ENCODE measurements around the gene GPN2.
A peak's percentile ranks its signal among the peaks of the same experiment; 100 is the strongest.

Gene GPN2

DNA sequence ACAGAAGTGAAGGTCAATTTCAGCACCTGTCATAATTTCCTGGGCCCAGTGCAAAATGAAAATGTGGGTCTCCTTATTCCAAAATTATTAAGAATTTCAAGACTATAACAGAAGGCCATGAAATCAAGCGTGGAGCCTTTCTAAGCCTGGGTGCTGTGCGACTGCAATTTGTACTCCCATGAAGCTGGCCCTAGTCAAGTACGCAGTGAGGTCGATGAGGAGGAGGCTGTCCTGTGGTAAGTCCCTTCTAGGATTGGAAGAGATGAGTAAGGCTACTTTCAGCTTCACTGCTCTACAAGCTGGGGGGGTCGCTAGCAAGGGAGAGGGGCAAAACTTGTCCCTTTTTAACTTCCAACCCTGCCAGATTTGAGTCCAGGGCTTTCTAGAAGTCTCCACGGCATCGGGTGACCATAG is 31.1 kb upstream of the GPN2 start:
- H3K4me1 ChIP-seq (ENCODE audit: control insufficient read depth, insufficient read depth, low read length) = peaks cover 11% of the 10 kb centered on the region
- H3K27me3 ChIP-seq (ENCODE audit: control insufficient read depth, insufficient read depth, low read length, poor library complexity, severe bottlenecking) = no peaks in the 10 kb centered on the region
- 31 to 40% methylated on average over 7 of the region's 7 CpGs for WGBS, 2 experiments
- H3K4me3 ChIP-seq (ENCODE audit: insufficient read depth, low read depth, low read length) = peak overlapping the region; percentile 88
- peaks cover 16% of the 10 kb centered on the region for H3K36me3 ChIP-seq (ENCODE audit: control insufficient read depth, insufficient read depth, low read length)
- H3K27ac ChIP-seq (ENCODE audit: insufficient read depth, low read depth, low read length, poor library complexity, severe bottlenecking) = no peak overlapping the region
- no peaks in the 10 kb centered on the region for H3K9me3 ChIP-seq (ENCODE audit: control insufficient read depth, low read length)

DNA sequence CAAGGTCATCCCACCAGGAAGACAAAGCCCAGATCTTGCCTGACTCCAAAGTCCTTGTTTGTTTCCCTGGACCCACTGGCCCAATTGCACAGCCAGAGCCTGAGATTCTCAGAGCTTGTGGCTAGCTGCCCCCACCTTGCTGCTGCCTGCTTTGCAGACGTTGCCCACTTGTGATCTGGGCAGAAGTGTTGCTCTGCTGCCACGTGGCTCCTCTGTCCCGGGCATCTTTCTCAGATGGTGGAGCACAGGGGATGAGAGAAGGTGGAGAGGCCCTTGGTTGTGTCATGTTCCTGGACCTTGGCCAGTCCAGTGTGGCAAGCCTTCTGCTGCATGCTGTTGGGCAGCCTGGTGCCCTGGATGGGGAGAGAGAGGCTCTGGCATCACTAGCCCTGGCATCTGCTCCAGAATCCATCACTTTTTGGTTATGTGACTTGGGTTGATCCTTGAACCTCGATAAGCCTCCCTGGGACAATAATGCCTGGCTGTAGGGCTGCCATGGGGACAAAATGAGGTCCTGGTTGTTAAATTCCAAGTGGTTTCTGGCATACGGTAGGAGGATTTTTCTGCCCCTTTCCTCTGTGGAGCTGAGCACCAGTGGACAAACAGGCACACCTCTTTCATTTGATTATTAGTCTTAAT is 25.2 kb upstream of the GPN2 start:
- no peaks in the 10 kb centered on the region for H3K36me3 ChIP-seq (ENCODE audit: control insufficient read depth, insufficient read depth, low read length)
- no peak overlapping the region for H3K4me3 ChIP-seq (ENCODE audit: insufficient read depth, low read depth, low read length)
- no peaks in the 10 kb centered on the region for H3K9me3 ChIP-seq (ENCODE audit: control insufficient read depth, low read length)
- no peaks in the 10 kb centered on the region for H3K27me3 ChIP-seq (ENCODE audit: control insufficient read depth, insufficient read depth, low read length, poor library complexity, severe bottlenecking)
- no peak overlapping the region for H3K27ac ChIP-seq (ENCODE audit: insufficient read depth, low read depth, low read length, poor library complexity, severe bottlenecking)
- WGBS, 2 experiments = 79 to 82% methylated on average over 5 of the region's 5 CpGs
- H3K4me1 ChIP-seq (ENCODE audit: control insufficient read depth, insufficient read depth, low read length) = no peaks in the 10 kb centered on the region

DNA sequence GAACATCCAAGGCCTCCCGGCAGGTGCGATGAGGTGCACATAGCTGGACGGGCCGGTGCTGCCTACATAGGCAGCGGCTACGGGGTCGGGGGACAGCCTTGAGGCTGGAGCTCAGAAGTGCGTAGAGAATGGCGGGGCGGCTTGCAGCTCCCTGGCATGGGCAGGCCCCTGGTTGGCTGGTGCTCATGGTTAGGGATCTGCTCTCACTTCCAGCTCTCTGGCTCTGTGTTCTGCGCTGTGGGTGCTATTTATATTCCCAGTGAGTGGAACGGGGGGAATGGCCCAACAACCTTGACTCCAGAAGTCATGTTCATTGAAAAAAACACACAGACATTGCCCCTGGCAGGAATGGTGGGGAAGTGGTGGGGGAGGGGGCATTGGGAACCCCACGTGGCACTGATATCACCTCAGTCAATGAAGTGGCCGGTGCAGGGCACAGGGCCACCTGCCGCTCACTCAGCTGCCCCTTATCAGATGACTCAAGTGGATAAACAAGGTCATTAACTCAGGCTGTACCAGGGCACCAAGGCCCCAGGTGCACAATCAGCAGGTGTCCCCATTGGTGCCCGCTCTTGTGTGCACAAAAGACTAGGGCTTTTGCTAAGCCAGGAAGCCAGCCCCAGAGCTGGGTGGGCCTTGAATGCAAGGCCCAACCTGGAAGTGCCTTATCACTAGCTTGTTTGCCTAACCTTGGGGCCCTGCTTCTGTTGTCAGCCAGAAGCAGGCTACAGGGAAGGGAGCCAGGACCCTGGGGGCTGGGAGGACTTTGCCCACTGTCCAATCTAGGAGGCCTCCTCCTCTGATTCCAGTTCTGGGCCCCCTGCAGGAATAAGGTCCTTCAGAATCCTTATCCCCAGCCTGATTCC is 23.9 kb upstream of the GPN2 start, which contains the start of gene NR0B2:
Gene NR0B2, minus strand, starts transcription at position 222 of the 866 bp plus-strand sequence. Its CDS starts 35 bp downstream, at position 187.
- no peaks in the 10 kb centered on the region for H3K36me3 ChIP-seq (ENCODE audit: control insufficient read depth, insufficient read depth, low read length)
- no peaks in the 10 kb centered on the region for H3K4me1 ChIP-seq (ENCODE audit: control insufficient read depth, insufficient read depth, low read length)
- H3K9me3 ChIP-seq (ENCODE audit: control insufficient read depth, low read length) = no peaks in the 10 kb centered on the region
- 89 to 90% methylated on average over 16 of the region's 16 CpGs for WGBS, 2 experiments
- H3K27ac ChIP-seq (ENCODE audit: insufficient read depth, low read depth, low read length, poor library complexity, severe bottlenecking) = no peak within 1 kb of the TSS
- no peak within 1 kb of the TSS for H3K4me3 ChIP-seq (ENCODE audit: insufficient read depth, low read depth, low read length)
- no peaks in the 10 kb centered on the region for H3K27me3 ChIP-seq (ENCODE audit: control insufficient read depth, insufficient read depth, low read length, poor library complexity, severe bottlenecking)

DNA sequence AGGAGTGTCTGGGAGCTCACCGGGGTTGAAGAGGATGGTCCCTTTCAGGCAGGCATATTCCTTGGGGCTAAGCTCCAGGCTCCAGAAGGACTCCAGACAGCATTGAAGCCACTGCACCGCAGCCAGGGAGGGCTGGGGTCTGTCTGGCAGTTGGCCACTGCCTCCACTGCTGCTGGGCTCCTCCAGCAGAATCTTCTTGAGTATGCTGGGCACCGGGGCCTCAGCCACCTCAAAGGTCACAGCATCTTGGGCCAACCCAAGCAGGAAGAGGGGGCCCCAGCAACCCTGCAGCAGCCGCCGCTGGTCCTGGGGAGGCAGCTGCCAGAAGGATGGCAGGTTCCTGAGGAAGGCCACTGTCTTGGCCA is 23.3 kb upstream of the GPN2 start:
- Histone ChIP-seq H3K27me3 (ENCODE audit: control insufficient read depth, insufficient read depth, low read length, poor library complexity, severe bottlenecking) (no peaks in the 10 kb centered on the region), H3K4me3 (ENCODE audit: insufficient read depth, low read depth, low read length) (no peak overlapping the region), H3K27ac (ENCODE audit: insufficient read depth, low read depth, low read length, poor library complexity, severe bottlenecking) (no peak overlapping the region), H3K9me3 (ENCODE audit: control insufficient read depth, low read length) (no peaks in the 10 kb centered on the region), H3K36me3 (ENCODE audit: control insufficient read depth, insufficient read depth, low read length) (no peaks in the 10 kb centered on the region), H3K4me1 (ENCODE audit: control insufficient read depth, insufficient read depth, low read length) (no peaks in the 10 kb centered on the region)
- WGBS, 2 experiments = 90 to 91% methylated on average over 5 of the region's 5 CpGs

DNA sequence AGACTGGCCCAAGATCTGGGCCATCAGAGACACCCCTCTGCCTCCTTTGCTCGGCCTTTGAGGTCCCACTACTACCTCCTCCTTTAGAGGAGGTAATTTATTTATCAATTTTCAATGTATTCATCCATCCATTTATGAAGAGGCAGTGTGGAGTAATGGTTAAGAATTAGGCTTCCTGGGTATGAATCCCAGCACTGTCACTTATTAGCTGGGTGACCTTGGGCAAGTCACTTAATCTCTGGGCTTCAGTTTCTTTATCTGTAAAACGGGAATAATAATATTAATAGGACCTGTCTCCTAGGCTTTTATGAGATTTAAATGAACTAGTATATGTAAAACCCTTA is 22.0 kb upstream of the GPN2 start:
- Histone ChIP-seq H3K36me3 (ENCODE audit: control insufficient read depth, insufficient read depth, low read length) (no peaks in the 10 kb centered on the region), H3K27ac (ENCODE audit: insufficient read depth, low read depth, low read length, poor library complexity, severe bottlenecking) (no peak overlapping the region), H3K4me3 (ENCODE audit: insufficient read depth, low read depth, low read length) (no peak overlapping the region), H3K4me1 (ENCODE audit: control insufficient read depth, insufficient read depth, low read length) (no peaks in the 10 kb centered on the region), H3K9me3 (ENCODE audit: control insufficient read depth, low read length) (no peaks in the 10 kb centered on the region), H3K27me3 (ENCODE audit: control insufficient read depth, insufficient read depth, low read length, poor library complexity, severe bottlenecking) (no peaks in the 10 kb centered on the region)
- 77 to 83% methylated on average over 1 to 2 of the region's 2 CpGs for WGBS, 2 experiments

DNA sequence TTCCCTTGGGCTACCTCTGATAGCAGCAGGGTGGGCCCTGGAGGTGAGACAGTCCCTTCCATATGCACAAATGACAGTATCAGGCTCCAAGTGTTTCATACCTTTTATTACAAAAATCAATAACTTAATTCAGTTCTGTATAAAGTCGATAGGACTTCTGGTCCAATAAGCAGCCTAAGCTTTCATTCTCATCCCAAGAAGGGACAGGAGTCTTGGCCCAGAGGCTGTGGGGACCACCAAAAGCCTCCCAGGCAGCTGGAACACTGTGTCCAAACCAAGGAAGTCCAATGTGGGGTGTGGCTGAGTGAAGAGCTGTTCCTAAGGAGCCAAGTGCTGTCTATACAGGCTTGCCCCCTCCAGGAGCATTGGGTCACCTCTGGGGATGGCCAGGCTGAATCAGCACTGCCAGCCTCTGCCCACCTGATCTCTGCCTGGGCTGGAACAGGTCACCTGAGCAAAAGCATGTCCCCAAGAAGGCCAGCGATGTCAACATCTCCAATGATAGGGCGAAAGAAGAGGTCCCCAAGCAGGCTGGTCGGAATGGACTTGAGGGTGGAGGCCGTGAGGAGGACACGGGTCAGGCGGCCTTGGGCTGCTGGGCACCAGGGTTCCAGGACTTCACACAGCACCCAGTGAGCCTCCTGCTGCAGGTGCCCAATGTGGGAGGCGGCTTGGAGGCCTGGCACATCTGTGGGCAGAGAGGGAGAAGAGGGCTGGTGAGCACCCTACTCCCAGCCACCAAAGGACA is 21.5 kb upstream of the GPN2 start:
- Histone ChIP-seq H3K4me3 (ENCODE audit: insufficient read depth, low read depth, low read length) (no peak overlapping the region), H3K27ac (ENCODE audit: insufficient read depth, low read depth, low read length, poor library complexity, severe bottlenecking) (no peak overlapping the region), H3K4me1 (ENCODE audit: control insufficient read depth, insufficient read depth, low read length) (no peaks in the 10 kb centered on the region), H3K27me3 (ENCODE audit: control insufficient read depth, insufficient read depth, low read length, poor library complexity, severe bottlenecking) (no peaks in the 10 kb centered on the region), H3K9me3 (ENCODE audit: control insufficient read depth, low read length) (no peaks in the 10 kb centered on the region), H3K36me3 (ENCODE audit: control insufficient read depth, insufficient read depth, low read length) (no peaks in the 10 kb centered on the region)
- 89 to 90% methylated on average over 8 of the region's 8 CpGs for WGBS, 2 experiments

DNA sequence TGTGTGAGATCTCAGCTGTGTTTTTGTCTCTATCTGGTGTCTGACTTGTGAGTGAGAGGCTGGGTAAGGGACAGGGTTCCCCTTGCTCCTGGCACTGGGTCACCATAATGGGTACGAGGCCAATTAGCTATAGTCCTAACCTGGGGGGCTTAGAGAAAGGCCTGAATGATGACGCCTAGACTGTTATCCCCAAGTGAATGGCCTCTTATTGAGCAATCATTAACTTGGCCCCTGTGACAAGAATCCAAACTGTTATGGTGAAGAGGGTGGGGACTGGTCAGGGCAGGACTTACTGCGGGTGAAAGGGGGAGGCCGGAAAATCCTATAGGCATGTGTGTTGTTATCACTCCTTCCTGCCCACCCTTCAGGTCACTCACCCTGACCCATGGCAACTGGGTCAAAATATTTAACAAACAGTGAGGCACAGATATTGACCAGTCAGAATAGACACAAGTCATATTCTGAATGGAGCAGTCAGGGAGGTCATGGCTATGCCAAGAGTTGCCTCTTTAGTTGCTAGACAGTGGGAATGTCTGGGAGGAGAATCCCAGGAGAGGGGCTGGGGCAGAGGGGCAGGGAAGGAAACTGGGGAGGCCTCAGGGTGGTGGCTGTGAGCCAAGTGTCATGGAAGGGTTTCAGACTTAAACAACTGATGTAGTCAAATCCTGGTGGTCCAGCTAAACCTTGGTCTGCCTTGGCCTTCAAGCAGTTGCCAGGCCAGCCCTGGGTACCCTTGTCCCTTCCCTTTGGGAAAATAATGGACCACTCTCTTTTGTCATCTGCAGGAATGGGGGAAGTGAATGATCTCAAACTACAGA is 20.5 kb upstream of the GPN2 start:
- no peaks in the 10 kb centered on the region for H3K36me3 ChIP-seq (ENCODE audit: control insufficient read depth, insufficient read depth, low read length)
- H3K9me3 ChIP-seq (ENCODE audit: control insufficient read depth, low read length) = no peaks in the 10 kb centered on the region
- H3K4me1 ChIP-seq (ENCODE audit: control insufficient read depth, insufficient read depth, low read length) = no peaks in the 10 kb centered on the region
- no peak overlapping the region for H3K27ac ChIP-seq (ENCODE audit: insufficient read depth, low read depth, low read length, poor library complexity, severe bottlenecking)
- no peak overlapping the region for H3K4me3 ChIP-seq (ENCODE audit: insufficient read depth, low read depth, low read length)
- H3K27me3 ChIP-seq (ENCODE audit: control insufficient read depth, insufficient read depth, low read length, poor library complexity, severe bottlenecking) = no peaks in the 10 kb centered on the region
- WGBS, 2 experiments = 87 to 91% methylated on average over 4 of the region's 4 CpGs

DNA sequence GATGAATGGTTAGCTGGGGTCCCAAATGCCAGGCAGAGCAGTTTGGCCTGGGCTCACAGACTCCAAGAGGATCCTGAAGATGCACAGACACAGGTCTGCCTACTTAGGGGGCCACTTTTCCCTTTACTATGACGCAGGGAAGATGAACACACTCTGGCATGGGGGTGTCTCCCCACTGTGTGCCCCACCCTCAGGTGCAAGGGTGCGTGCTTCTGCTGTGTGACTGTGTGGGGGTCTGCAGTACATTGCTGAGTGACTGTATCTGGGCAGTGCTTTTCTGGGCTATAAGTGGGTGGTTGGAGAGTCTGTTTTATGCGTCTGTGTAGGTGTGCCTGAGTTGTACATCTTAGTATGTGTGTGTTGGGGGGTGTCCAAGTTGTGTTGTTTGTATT is 19.9 kb upstream of the GPN2 start:
- Histone ChIP-seq H3K4me1 (ENCODE audit: control insufficient read depth, insufficient read depth, low read length) (no peaks in the 10 kb centered on the region), H3K27me3 (ENCODE audit: control insufficient read depth, insufficient read depth, low read length, poor library complexity, severe bottlenecking) (no peaks in the 10 kb centered on the region), H3K9me3 (ENCODE audit: control insufficient read depth, low read length) (no peaks in the 10 kb centered on the region), H3K27ac (ENCODE audit: insufficient read depth, low read depth, low read length, poor library complexity, severe bottlenecking) (no peak overlapping the region), H3K36me3 (ENCODE audit: control insufficient read depth, insufficient read depth, low read length) (no peaks in the 10 kb centered on the region), H3K4me3 (ENCODE audit: insufficient read depth, low read depth, low read length) (no peak overlapping the region)
- WGBS, 2 experiments = 86 to 95% methylated on average over 3 of the region's 3 CpGs

DNA sequence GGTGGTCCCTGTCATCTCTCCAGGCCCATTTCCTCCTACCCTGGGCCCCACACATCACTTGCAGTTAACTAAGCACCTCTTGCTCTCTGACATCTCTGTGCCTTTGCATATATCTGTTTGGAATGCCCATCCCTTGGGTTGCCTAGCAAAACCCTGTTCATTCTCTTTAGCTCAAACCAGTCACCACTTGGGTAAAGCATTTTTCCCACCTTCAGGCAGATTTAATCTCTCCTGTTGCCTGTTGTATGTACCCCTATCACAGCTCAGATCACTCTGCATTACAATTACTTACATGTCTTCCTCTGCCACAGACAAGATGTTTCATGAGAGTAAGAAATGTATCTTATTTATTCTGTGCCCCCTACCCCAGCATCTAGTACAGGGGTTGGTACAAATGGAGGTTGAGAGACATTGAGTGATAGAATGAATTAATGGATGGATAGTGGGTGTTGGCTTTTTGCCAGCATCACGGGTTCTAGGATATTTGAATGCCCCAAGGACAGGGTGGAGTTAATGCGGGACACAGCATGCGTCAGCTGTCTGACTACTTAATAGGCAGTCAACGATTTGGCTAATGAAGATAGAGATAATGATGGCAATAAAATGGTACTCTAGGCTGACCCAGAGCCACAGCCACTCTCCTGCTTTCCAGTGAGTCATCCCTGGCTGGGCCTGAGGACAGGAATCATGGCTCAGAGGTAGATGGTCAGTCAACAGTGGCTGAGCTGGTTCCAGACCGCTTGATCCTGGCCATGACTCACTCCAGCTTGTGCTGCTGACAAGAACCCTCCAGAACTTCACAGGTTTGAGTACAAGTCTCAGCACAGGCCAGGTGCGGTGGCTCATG is 17.2 kb upstream of the GPN2 start:
- 81 to 82% methylated on average over 6 of the region's 6 CpGs for WGBS, 2 experiments
- Histone ChIP-seq H3K27me3 (ENCODE audit: control insufficient read depth, insufficient read depth, low read length, poor library complexity, severe bottlenecking) (no peaks in the 10 kb centered on the region), H3K4me1 (ENCODE audit: control insufficient read depth, insufficient read depth, low read length) (no peaks in the 10 kb centered on the region), H3K27ac (ENCODE audit: insufficient read depth, low read depth, low read length, poor library complexity, severe bottlenecking) (no peak overlapping the region), H3K4me3 (ENCODE audit: insufficient read depth, low read depth, low read length) (no peak overlapping the region), H3K9me3 (ENCODE audit: control insufficient read depth, low read length) (no peaks in the 10 kb centered on the region), H3K36me3 (ENCODE audit: control insufficient read depth, insufficient read depth, low read length) (no peaks in the 10 kb centered on the region)
